ENCODE results near the gene TTI1.

Gene TTI1

GRCh38 chr20:37976887-37977286 lies 56.4 kb downstream of the TTI1 start:
- peaks cover 4% of the 10 kb centered on the region for H3K27me3 ChIP-seq (ENCODE audit: control insufficient read depth, insufficient read depth, low read length)
- no peak overlapping the region for H3K9ac ChIP-seq
- no peaks in the 10 kb centered on the region for H3K9me3 ChIP-seq (ENCODE audit: control insufficient read depth, low read length)
- no peak overlapping the region for H3K4me3 ChIP-seq (ENCODE audit: low read depth, low read length)
- no peaks in the 10 kb centered on the region for H3K79me2 ChIP-seq
- H3K4me1 ChIP-seq = no peaks in the 10 kb centered on the region
- no peak overlapping the region for H3K4me2 ChIP-seq (ENCODE audit: low read length)
- no peaks in the 10 kb centered on the region for H3K36me3 ChIP-seq (ENCODE audit: control insufficient read depth, insufficient read depth, low read length)
- TF ChIP-seq CTCF (IDR thresholded peaks at IDR 0.05) = no peak
- no peak overlapping the region for H3K27ac ChIP-seq
- no peak overlapping the region for H2AFZ ChIP-seq

- Histone ChIP-seq H3K4me3 (ENCODE audit: low read depth, low read length) (no peak overlapping the region), H3K4me1 (no peaks in the 10 kb centered on the region), H3K9me3 (ENCODE audit: control insufficient read depth, low read length) (no peaks in the 10 kb centered on the region), H3K27ac (no peak overlapping the region), H3K4me2 (ENCODE audit: low read length) (no peak overlapping the region), H3K79me2 (no peaks in the 10 kb centered on the region), H3K9ac (no peak overlapping the region), H3K27me3 (ENCODE audit: control insufficient read depth, insufficient read depth, low read length) (no peaks in the 10 kb centered on the region), H2AFZ (no peak overlapping the region), H3K36me3 (ENCODE audit: control insufficient read depth, insufficient read depth, low read length) (no peaks in the 10 kb centered on the region)
- no peak for TF ChIP-seq CTCF (IDR thresholded peaks at IDR 0.05)
These were observed 60.0 kb downstream of the TTI1 start for GRCh38 chr20:37973059-37973910.

GRCh38 chr20:37972256-37973058 lies 60.8 kb downstream of the TTI1 start:
- Histone ChIP-seq H2AFZ (no peak overlapping the region), H3K9me3 (ENCODE audit: control insufficient read depth, low read length) (no peaks in the 10 kb centered on the region), H3K27ac (no peak overlapping the region), H3K79me2 (no peaks in the 10 kb centered on the region), H3K4me3 (ENCODE audit: low read depth, low read length) (no peak overlapping the region), H3K9ac (no peak overlapping the region), H3K27me3 (ENCODE audit: control insufficient read depth, insufficient read depth, low read length) (no peaks in the 10 kb centered on the region), H3K36me3 (ENCODE audit: control insufficient read depth, insufficient read depth, low read length) (no peaks in the 10 kb centered on the region), H3K4me2 (ENCODE audit: low read length) (no peak overlapping the region), H3K4me1 (no peaks in the 10 kb centered on the region)
- TF ChIP-seq CTCF (IDR thresholded peaks at IDR 0.05) = no peak

GRCh38 chr20:37971561-37972127 lies 61.6 kb downstream of the TTI1 start:
- H2AFZ ChIP-seq = no peak overlapping the region
- no peak overlapping the region for H3K9ac ChIP-seq
- H3K4me3 ChIP-seq (ENCODE audit: low read depth, low read length) = no peak overlapping the region
- no peak for TF ChIP-seq CTCF (IDR thresholded peaks at IDR 0.05)
- H3K27me3 ChIP-seq (ENCODE audit: control insufficient read depth, insufficient read depth, low read length) = no peaks in the 10 kb centered on the region
- no peaks in the 10 kb centered on the region for H3K4me1 ChIP-seq
- H3K36me3 ChIP-seq (ENCODE audit: control insufficient read depth, insufficient read depth, low read length) = no peaks in the 10 kb centered on the region
- no peak overlapping the region for H3K27ac ChIP-seq
- no peaks in the 10 kb centered on the region for H3K79me2 ChIP-seq
- no peak overlapping the region for H3K4me2 ChIP-seq (ENCODE audit: low read length)
- H3K9me3 ChIP-seq (ENCODE audit: control insufficient read depth, low read length) = no peaks in the 10 kb centered on the region

Measured in parathyroid adenoma (tissue), 2 donors.